AML-193 (cell line): ENCODE data around the gene PAPOLB.

ENCODE experiments used
- DNase-seq, 2 experiments: peaks; one replicate each; lab custom pipeline; 2025; lab: John Stamatoyannopoulos, UW

The PAPOLB gene

GRCh38 chr7:4878336-4879335 is 16.8 kb upstream of the PAPOLB start:
- DNase-seq: no peak

- no peak for DNase-seq
Measured at GRCh38 chr7:4876586-4876985, 14.8 kb upstream of the PAPOLB start.

- no peak for DNase-seq
Measured at GRCh38 chr7:4875391-4875790, 13.6 kb upstream of the PAPOLB start.

- no peak for DNase-seq
Measured at GRCh38 chr7:4873071-4873944, 11.5 kb upstream of the PAPOLB start.

GRCh38 chr7:4871930-4872675 is 10.3 kb upstream of the PAPOLB start:
- DNase-seq: no peak

- no peak for DNase-seq
Measured at GRCh38 chr7:4871056-4871680, 9.3 kb upstream of the PAPOLB start.

- DNase-seq: no peak
Measured at GRCh38 chr7:4868493-4868892, 6.7 kb upstream of the PAPOLB start.

- no peak for DNase-seq
Measured at GRCh38 chr7:4866528-4867496, 5.0 kb upstream of the PAPOLB start.

GRCh38 chr7:4862156-4862555 is 326 bp upstream of the PAPOLB start:
- no peak for DNase-seq

GRCh38 chr7:4861227-4861626 is 603 bp downstream of the PAPOLB start:
- no peak for DNase-seq

- DNase-seq: no peak
Measured at GRCh38 chr7:4857189-4857588, 4.6 kb downstream of the PAPOLB start.

- DNase-seq: no peak
Measured at GRCh38 chr7:4856336-4857057, 5.3 kb downstream of the PAPOLB start.

- DNase-seq: no peak
Measured at GRCh38 chr7:4854916-4855315, 6.9 kb downstream of the PAPOLB start.

GRCh38 chr7:4851459-4852422 is 10.1 kb downstream of the PAPOLB start:
- no peak for DNase-seq

- DNase-seq: no peak
Measured at GRCh38 chr7:4850262-4850795, 11.5 kb downstream of the PAPOLB start.

GRCh38 chr7:4849390-4849789 is 12.4 kb downstream of the PAPOLB start:
- peak; percentile 2 to 40 for DNase-seq

- DNase-seq: no peak
Measured at GRCh38 chr7:4845740-4846142, 16.1 kb downstream of the PAPOLB start.
